SK-N-SH (cell line): ENCODE data around the gene RGS7. TPM values are rescaled to one million over a fixed set of nuclear protein-coding genes. Genes with fewer than 3 reads are reported as not detected.

Experiments used
- CTCF ChIA-PET: fragments of 300-600, 350-600 bp; formaldehyde crosslinking; extraction: SDS; loops from one replicate; lab custom pipeline; 2021; lab: Yijun Ruan, JAX
- POLR2A ChIA-PET: fragments of 350-600 bp; sonication (Branson Sonifier 250); formaldehyde crosslinking; extraction: SDS; loops from one replicate; lab custom pipeline; 2020; ENCODE audit warnings: antibody characterized with exemption, inconsistent platforms; lab: Yijun Ruan, JAX
- DNase-seq: peaks from one replicate; pipeline ENCODE4 v3.0.0; 2012
- H2AFZ ChIP-seq: fragments of 200-600 bp; sonication (generic); 2 replicates; pipeline ENCODE4 v1.8.1; 2016; ENCODE audit warnings: antibody characterized with exemption, mild to moderate bottlenecking, low read depth
- H3F3A ChIP-seq: fragments of 200-600 bp; sonication (generic); replicated peaks from 2 replicates; pipeline ENCODE3; 2016; ENCODE audit warnings: antibody characterized with exemption, mild to moderate bottlenecking; ENCODE audit not compliant: insufficient read depth
- H3K27ac ChIP-seq, 2 experiments: fragments of 200-500 bp in 1 of 2; fragments of 200-600 bp in 1 of 2; sonication (Bioruptor generic) in 1 of 2; sonication (generic), shearing (Covaris generic) in 1 of 2; 2 replicates each; pipeline versions ENCODE4 v1.5.1 to v1.6.1; 2014 to 2016; ENCODE audit warnings: low read depth in 2 of 2, inconsistent platforms in 1 of 2, low read length in 1 of 2, mild to moderate bottlenecking in 1 of 2, mixed read lengths in 1 of 2
- H3K27me3 ChIP-seq: fragments of 200-600 bp; sonication (generic), shearing (Covaris generic); 2 replicates; pipeline ENCODE4 v1.6.1; 2016; ENCODE audit warnings: mixed run types; ENCODE audit not compliant: insufficient read depth
- H3K36me3 ChIP-seq, 2 experiments: fragments of 200-500 bp in 1 of 2; fragments of 200-600 bp in 1 of 2; sonication (Bioruptor generic) in 1 of 2; sonication (generic) in 1 of 2; replicated peaks in 1 of 2; 2 replicates each; pipeline versions ENCODE3 to v1.5.1; 2014 to 2016; ENCODE audit warnings: low read length in 1 of 2, mild to moderate bottlenecking in 1 of 2; ENCODE audit not compliant: insufficient read depth in 2 of 2, control insufficient read depth in 1 of 2
- H3K4me1 ChIP-seq, 2 experiments: fragments of 200-500 bp in 1 of 2; fragments of 200-600 bp in 1 of 2; sonication (Bioruptor generic) in 1 of 2; sonication (generic), shearing (Covaris generic) in 1 of 2; 2 replicates each; pipeline versions ENCODE4 v1.5.1 to v1.6.1; 2014 to 2016; ENCODE audit warnings: low read depth in 1 of 2, low read length in 1 of 2, mixed run types in 1 of 2; ENCODE audit not compliant: insufficient read depth in 2 of 2, control insufficient read depth in 1 of 2
- H3K4me2 ChIP-seq: fragments of 200-600 bp; sonication (generic), shearing (Covaris generic); 2 replicates; pipeline ENCODE4 v1.6.1; 2017; ENCODE audit warnings: mixed run types
- H3K4me3 ChIP-seq, 2 experiments: fragments of 200-500 bp in 1 of 2; fragments of 200-600 bp in 1 of 2; sonication (Bioruptor generic) in 1 of 2; sonication (generic), shearing (Covaris generic) in 1 of 2; 2 replicates each; pipeline versions ENCODE4 v1.5.1 to v1.8.1; 2014 to 2016; ENCODE audit warnings: low read depth in 2 of 2, inconsistent platforms in 1 of 2, low read length in 1 of 2, mild to moderate bottlenecking in 1 of 2, mixed read lengths in 1 of 2, moderate library complexity in 1 of 2
- H3K79me2 ChIP-seq: fragments of 200-600 bp; sonication (generic); 2 replicates; pipeline ENCODE4 v1.8.1; 2017; ENCODE audit warnings: mild to moderate bottlenecking; ENCODE audit not compliant: insufficient read depth
- H3K9ac ChIP-seq: fragments of 200-600 bp; sonication (generic); 2 replicates; pipeline ENCODE4 v1.6.1; 2017; ENCODE audit warnings: mixed run types
- H3K9me2 ChIP-seq: fragments of 200-600 bp; sonication (generic); 2 replicates; pipeline ENCODE4 v1.6.1; 2017; ENCODE audit warnings: mixed run types
- H3K9me3 ChIP-seq: fragments of 200-600 bp; sonication (generic); 2 replicates; pipeline ENCODE4 v1.6.1; 2017; ENCODE audit warnings: mixed run types, mild to moderate bottlenecking, moderate library complexity
- H4K20me1 ChIP-seq: fragments of 200-600 bp; sonication (generic); 2 replicates; pipeline ENCODE4 v1.6.1; 2017; ENCODE audit warnings: mild to moderate bottlenecking, mixed run types; ENCODE audit not compliant: insufficient read depth
- EP300 ChIP-seq, 2 experiments: IDR thresholded peaks; 2 replicates each; pipeline versions ENCODE4 v1.4.0 to v1.6.1; 2012; ENCODE audit warnings: borderline replicate concordance in 1 of 2, low read depth in 1 of 2, low read length in 1 of 2
- FOXJ3 ChIP-seq: sonication (generic); formaldehyde crosslinking; IDR thresholded peaks from 2 replicates; pipeline ENCODE4 v1.5.1; 2020; ENCODE audit warnings: mild to moderate bottlenecking, missing genetic modification reagents
- FOXM1 ChIP-seq: IDR thresholded peaks from 2 replicates; pipeline ENCODE4 v1.4.0; 2012; ENCODE audit warnings: low read depth, mild to moderate bottlenecking
- GATA2 ChIP-seq: sonication (generic); formaldehyde crosslinking; IDR thresholded peaks from 2 replicates; pipeline ENCODE4 v1.5.0; 2020; ENCODE audit warnings: mild to moderate bottlenecking, missing genetic modification reagents
- IRF3 ChIP-seq: fragments of 150-350 bp; IDR thresholded peaks from 2 replicates; pipeline ENCODE4 v1.6.1; 2016; ENCODE audit warnings: mild to moderate bottlenecking, low read depth, low read length
- NRF1 ChIP-seq: IDR thresholded peaks from 2 replicates; pipeline ENCODE4 v1.6.1; 2012; ENCODE audit warnings: low read depth, mild to moderate bottlenecking, low read length
- SMC3 ChIP-seq: IDR thresholded peaks from 2 replicates; pipeline ENCODE4 v1.6.1; 2012; ENCODE audit warnings: low read depth, low read length, improper control_type of control experiment
- YY1 ChIP-seq: IDR thresholded peaks from 2 replicates; pipeline ENCODE4 v1.4.0; 2012; ENCODE audit warnings: low read depth, mild to moderate bottlenecking
- ZBTB33 ChIP-seq: IDR thresholded peaks from 2 replicates; pipeline ENCODE4 v1.4.0; 2012; ENCODE audit warnings: low read depth, borderline replicate concordance
- WGBS: methylation state at CpG from one replicate; pipeline ENCODE4 v1.1.6; 2017; ENCODE audit warnings: low lambda C conversion rate; 5-methylcytosine and 5-hydroxymethylcytosine counted together
- polyA plus RNA-seq, 3 experiments: library from polyadenylated mRNA; depleted of rRNA; stranded (reverse); fragments of >200 nt; gene quantifications; 2 replicates each; pipeline ENCODE4 v1.2.3, GENCODE V29; 2012

The RGS7 gene
- polyA plus RNA-seq, 1 of the 3 experiments (the other 2 are of a cell fraction), result 0.36 TPM

- CTCF ChIA-PET, result interaction anchor here (1.7 kb wide), 1 partner anchor 387 kb away, joined by 6 read pairs; no protein-coding TSS in a partner anchor
- Histone ChIP-seq H3K4me3 (no peak overlapping the region), H3K4me2 (no peak overlapping the region), H3K9ac (no peak overlapping the region), H2AFZ (no peak overlapping the region), H3K36me3 (no peaks in the 10 kb centered on the region), H3K9me3 (peaks cover 4% of the 10 kb centered on the region; the same call in 1 of the 2 replicates), H3K27me3 (no peaks in the 10 kb centered on the region), H3F3A (no peaks in the 10 kb centered on the region), H3K27ac (peak overlapping the region in 1 of 2 experiments; percentile 91; a peak in 2 of 4 replicates), H3K4me1 (no peaks in the 10 kb centered on the region; a peak in 1 of 4 replicates), H4K20me1 (no peaks in the 10 kb centered on the region), H3K79me2 (no peaks in the 10 kb centered on the region), H3K9me2 (no peaks in the 10 kb centered on the region)
- TF ChIP-seq SMC3 (no peak), ZBTB33 (no peak), EP300 (IDR thresholded peaks at IDR 0.05; ENCODE audit: borderline replicate concordance in 1 of 2, low read depth in 1 of 2, low read length in 1 of 2) (no peak), YY1 (no peak), NRF1 (no peak)
- POLR2A ChIA-PET, result no interaction called here
- DNase-seq, result no peak
- 26% methylated on average over 5 of the region's 5 CpGs for WGBS
Observed at GRCh38 chr1:241275226-241275625, 81.8 kb downstream of the RGS7 start.

GRCh38 chr1:241274693-241275092 is 82.3 kb downstream of the RGS7 start:
- TF ChIP-seq EP300 (IDR thresholded peaks at IDR 0.05; ENCODE audit: borderline replicate concordance in 1 of 2, low read depth in 1 of 2, low read length in 1 of 2) (peak in 1 of 2 experiments; percentile 84; a peak in 2 of 4 replicates), GATA2 (CRISPR knock-in tag) (peak; percentile 84), FOXJ3 (CRISPR knock-in tag) (peak; percentile 58; the same call in 1 of the 2 replicates), FOXM1 (no peak), IRF3 (no peak)
- ChIA-PET CTCF (interaction anchor here (1.7 kb wide), 1 partner anchor 386 kb away, joined by 6 read pairs; no protein-coding TSS in a partner anchor), POLR2A (no interaction called here)
- Histone ChIP-seq H3K4me1 (no peaks in the 10 kb centered on the region; a peak in 1 of 4 replicates), H4K20me1 (no peaks in the 10 kb centered on the region), H2AFZ (no peak overlapping the region), H3K27me3 (no peaks in the 10 kb centered on the region), H3K9me3 (peaks cover 4% of the 10 kb centered on the region; the same call in 1 of the 2 replicates), H3K4me2 (no peak overlapping the region), H3K9me2 (no peaks in the 10 kb centered on the region), H3K9ac (no peak overlapping the region), H3F3A (no peaks in the 10 kb centered on the region), H3K27ac (peak overlapping the region in 1 of 2 experiments; percentile 91; a peak in 2 of 4 replicates), H3K4me3 (no peak overlapping the region), H3K36me3 (no peaks in the 10 kb centered on the region), H3K79me2 (no peaks in the 10 kb centered on the region)
- peak; percentile 36 for DNase-seq
- WGBS, result 4% methylated on average over 4 of the region's 4 CpGs
